ENCODE data around the gene GON7.
"Not testable (repeated sequence)": the region's sequence is repeated elsewhere in the genome, so short reads cannot be mapped to it uniquely, and the experiment has no call there.

- TF ChIP-seq CTCF (IDR thresholded peaks at IDR 0.05; ENCODE audit: borderline replicate concordance, extremely low read depth, low read length, poor library complexity, severe bottlenecking); EZH2 (IDR thresholded peaks at IDR 0.05; ENCODE audit: borderline replicate concordance, low read depth, low read length, severe bottlenecking): not testable (repeated sequence)
Measured at GRCh38 chr14:93174731-93175130, 32.1 kb downstream of the GON7 start.

Data from DND-41 (cell line).